SK-MEL-5 (cell line): ENCODE data around the gene AVEN. TPM values are rescaled to one million over a fixed set of nuclear protein-coding genes. Genes with fewer than 3 reads are reported as not detected.
"Not testable (repeated sequence)": the region's sequence is repeated elsewhere in the genome, so short reads cannot be mapped to it uniquely, and the experiment has no call there.

Experiments used
- DNase-seq: peaks from one replicate; pipeline ENCODE4 v3.0.0-alpha.2; 2016; ENCODE audit warnings: low read depth, low spot score
- in situ Hi-C: cut with HindIII; loops from 2 replicates; pipeline ENCODE4 v1.10.0; 2016; ENCODE audit warnings: low sequenced_read_pairs, high pct_unique_total_duplicates, low pct_unique_long_range_greater_than_20kb
- total RNA-seq: library from RNA; depleted of rRNA; stranded (reverse); fragments of >200 nt; shearing (Covaris generic); gene quantifications from 2 replicates; pipeline ENCODE4 v1.2.3, GENCODE V29; 2014

The AVEN gene
- total RNA-seq, 1 experiment from 2014 or later, result 13.6 TPM

GRCh38 chr15:34047893-34048775 lies 9.1 kb upstream of the AVEN start:
- DNase-seq, result no peak
- in situ Hi-C loops, result no loop called here

- DNase-seq, result no peak
- in situ Hi-C loops, result no loop called here
Measured at GRCh38 chr15:34046471-34047145, 7.6 kb upstream of the AVEN start.

GRCh38 chr15:34043813-34044212 lies 4.8 kb upstream of the AVEN start:
- no peak for DNase-seq
- in situ Hi-C loops, result no loop called here

- in situ Hi-C loops, result no loop called here
- no peak for DNase-seq
Measured at GRCh38 chr15:34043391-34043790, 4.4 kb upstream of the AVEN start.

GRCh38 chr15:34039790-34040113 lies 748 bp upstream of the AVEN start:
- DNase-seq, result no peak
- in situ Hi-C loops, result no loop called here

GRCh38 chr15:34038023-34038870 lies 757 bp downstream of the AVEN start:
- in situ Hi-C loops, result no loop called here

GRCh38 chr15:34031987-34032760 lies 6.8 kb downstream of the AVEN start:
- in situ Hi-C loops, result no loop called here
- DNase-seq, result no peak

More at GRCh38 chr15:34038023-34038870, 757 bp downstream of the AVEN start:
- DNase-seq, result peak; percentile 74

GRCh38 chr15:34027606-34028005 lies 11.4 kb downstream of the AVEN start:
- in situ Hi-C loops, result no loop called here

GRCh38 chr15:34025252-34025651 lies 13.8 kb downstream of the AVEN start:
- DNase-seq, result no peak
- in situ Hi-C loops, result no loop called here

More at GRCh38 chr15:34027606-34028005, 11.4 kb downstream of the AVEN start:
- no peak for DNase-seq

GRCh38 chr15:34023907-34024306 lies 15.1 kb downstream of the AVEN start:
- no peak for DNase-seq
- in situ Hi-C loops, result no loop called here

GRCh38 chr15:34019369-34019990 lies 19.5 kb downstream of the AVEN start:
- in situ Hi-C loops, result no loop called here
- DNase-seq, result no peak

- in situ Hi-C loops, DNase-seq: not testable (repeated sequence)
Measured at GRCh38 chr15:34018738-34019137, 20.3 kb downstream of the AVEN start.

GRCh38 chr15:34018021-34018645 lies 20.9 kb downstream of the AVEN start:
- DNase-seq, result no peak
- in situ Hi-C loops, result no loop called here

GRCh38 chr15:34014556-34014955 lies 24.4 kb downstream of the AVEN start:
- no peak for DNase-seq
- in situ Hi-C loops, result no loop called here

GRCh38 chr15:34013746-34014145 lies 25.3 kb downstream of the AVEN start:
- in situ Hi-C loops, result no loop called here
- no peak for DNase-seq

- DNase-seq, result no peak
- in situ Hi-C loops, result no loop called here
Measured at GRCh38 chr15:34012461-34013028, 26.5 kb downstream of the AVEN start.
